ENCODE results near the gene TCAIM. TPM values are rescaled to one million over a fixed set of nuclear protein-coding genes. Genes with fewer than 3 reads are reported as not detected.

TCAIM gene
- total RNA-seq, 1 experiment from 2014 or later: 20.2 TPM

DNA sequence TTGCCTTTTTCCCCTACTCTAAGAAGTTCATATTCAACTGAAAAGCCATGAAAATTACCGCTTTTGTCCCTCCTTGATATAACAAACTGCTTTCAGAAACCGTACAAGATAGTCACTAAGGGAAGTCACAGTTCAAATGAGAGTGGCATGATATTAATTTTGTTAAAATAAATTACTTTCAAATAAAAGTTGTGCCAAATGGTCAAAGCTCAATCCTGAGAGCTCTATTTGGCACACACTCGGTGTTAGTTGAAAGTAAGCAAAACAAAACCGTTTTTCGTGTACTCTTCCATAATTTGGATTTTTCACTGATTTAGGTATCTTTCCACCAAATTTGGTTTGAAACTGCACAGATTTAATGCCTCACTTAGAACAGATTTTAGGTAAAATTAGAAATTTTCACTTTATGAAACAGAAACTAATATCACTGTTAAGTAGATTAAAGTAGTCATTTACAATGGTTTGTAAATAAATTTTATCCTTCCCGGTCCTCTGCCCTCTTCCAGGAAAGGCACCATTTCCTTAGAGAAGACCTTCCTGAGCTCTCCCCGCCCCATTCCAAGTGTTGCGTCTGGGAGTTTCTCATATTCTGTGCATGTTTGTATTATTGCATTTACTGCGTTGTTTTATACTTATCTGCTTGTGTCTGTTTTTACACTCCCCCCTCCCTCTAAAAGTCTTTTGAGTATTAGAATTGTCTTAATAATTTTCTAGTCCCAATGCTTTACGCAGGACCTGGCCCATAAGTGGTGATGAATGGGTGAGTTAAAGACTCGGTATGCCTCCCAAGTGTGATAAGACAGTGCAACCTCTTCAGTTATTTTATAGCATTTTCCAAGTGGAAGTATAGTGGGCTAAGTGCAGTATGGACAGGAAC lies 853 bp downstream of the TCAIM start:
- H3K4me2 ChIP-seq (ENCODE audit: low read length): peak overlapping the region; percentile 89

DNA sequence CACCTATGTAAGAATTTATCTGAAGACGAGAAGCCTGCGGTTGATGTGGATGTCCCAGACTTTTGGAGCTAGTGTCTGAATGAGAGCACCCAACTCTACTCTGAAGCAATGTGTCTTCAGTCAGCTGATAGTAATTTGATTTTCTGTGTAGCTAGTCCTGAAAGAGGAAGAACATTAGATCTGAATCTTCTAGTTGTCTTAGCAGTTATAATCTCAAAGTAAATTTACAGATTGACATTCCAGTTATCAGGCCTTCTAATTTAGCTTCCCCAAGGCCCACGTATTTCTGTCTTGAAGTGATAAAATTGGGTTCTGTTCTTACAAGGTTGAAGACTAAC lies 1.5 kb downstream of the TCAIM start:
- Histone ChIP-seq H3K4me2 (ENCODE audit: low read length) (peak overlapping the region; percentile 89), H3K4me3 (ENCODE audit: low read length) (peak overlapping the region; percentile 79), H3K79me2 (ENCODE audit: low read length) (peaks cover 22% of the 10 kb centered on the region), H3K9ac (ENCODE audit: low read length) (no peak overlapping the region; the same call in 1 of the 2 replicates), H3K9me3 (ENCODE audit: low read length) (no peaks in the 10 kb centered on the region), H2AFZ (ENCODE audit: low read length) (no peak overlapping the region), H3K4me1 (ENCODE audit: insufficient read depth, low read length) (peaks cover 17% of the 10 kb centered on the region), H3K27ac (ENCODE audit: low read length) (no peak overlapping the region), H3K36me3 (ENCODE audit: low read depth, low read length) (no peaks in the 10 kb centered on the region), H3F3A (ENCODE audit: low read length, unreplicated experiment) (no peaks in the 10 kb centered on the region), H3K27me3 (ENCODE audit: low read length) (no peaks in the 10 kb centered on the region), H3K9me2 (replicated peaks; ENCODE audit: low read length) (no peaks in the 10 kb centered on the region), H4K20me1 (ENCODE audit: low read length) (no peaks in the 10 kb centered on the region)
- no peak for ATAC-seq
- intact Hi-C loops (cut with micrococcal nuclease): no loop called here
- ChIA-PET POLR2A (ENCODE audit: unreplicated experiment) (no interaction called here), CTCF (no interaction called here)
- no TSS peak for BruUV-seq (replicated peaks)
- TF ChIP-seq EZH2 (IDR thresholded peaks at IDR 0.05; ENCODE audit: low read length, unreplicated experiment) (no peak), EZH2phosphoT487 (IDR thresholded peaks at IDR 0.05; ENCODE audit: borderline replicate concordance, low read length) (no peak)
- TF ChIP-seq, protein P1, sequence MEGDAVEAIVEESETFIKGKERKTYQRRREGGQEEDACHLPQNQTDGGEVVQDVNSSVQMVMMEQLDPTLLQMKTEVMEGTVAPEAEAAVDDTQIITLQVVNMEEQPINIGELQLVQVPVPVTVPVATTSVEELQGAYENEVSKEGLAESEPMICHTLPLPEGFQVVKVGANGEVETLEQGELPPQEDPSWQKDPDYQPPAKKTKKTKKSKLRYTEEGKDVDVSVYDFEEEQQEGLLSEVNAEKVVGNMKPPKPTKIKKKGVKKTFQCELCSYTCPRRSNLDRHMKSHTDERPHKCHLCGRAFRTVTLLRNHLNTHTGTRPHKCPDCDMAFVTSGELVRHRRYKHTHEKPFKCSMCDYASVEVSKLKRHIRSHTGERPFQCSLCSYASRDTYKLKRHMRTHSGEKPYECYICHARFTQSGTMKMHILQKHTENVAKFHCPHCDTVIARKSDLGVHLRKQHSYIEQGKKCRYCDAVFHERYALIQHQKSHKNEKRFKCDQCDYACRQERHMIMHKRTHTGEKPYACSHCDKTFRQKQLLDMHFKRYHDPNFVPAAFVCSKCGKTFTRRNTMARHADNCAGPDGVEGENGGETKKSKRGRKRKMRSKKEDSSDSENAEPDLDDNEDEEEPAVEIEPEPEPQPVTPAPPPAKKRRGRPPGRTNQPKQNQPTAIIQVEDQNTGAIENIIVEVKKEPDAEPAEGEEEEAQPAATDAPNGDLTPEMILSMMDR (conservative IDR thresholded peaks at IDR 0.05; ENCODE audit: low read depth, low read length): no peak
- DNase-seq: no peak

More for the DNA sequence above, 853 bp downstream of the TCAIM start:
- Histone ChIP-seq H3K79me2 (ENCODE audit: low read length) (peaks cover 22% of the 10 kb centered on the region), H3K36me3 (ENCODE audit: low read depth, low read length) (no peaks in the 10 kb centered on the region), H3K4me1 (ENCODE audit: insufficient read depth, low read length) (peaks cover 17% of the 10 kb centered on the region), H3K27me3 (ENCODE audit: low read length) (no peaks in the 10 kb centered on the region), H3K27ac (ENCODE audit: low read length) (0 out of 2 replicates have a peak overlapping the region, but pooled peaks have one; percentile 82), H3K9ac (ENCODE audit: low read length) (peak overlapping the region; percentile 92), H3F3A (ENCODE audit: low read length, unreplicated experiment) (no peaks in the 10 kb centered on the region), H3K9me3 (ENCODE audit: low read length) (no peaks in the 10 kb centered on the region), H3K4me3 (ENCODE audit: low read length) (peak overlapping the region; percentile 79), H4K20me1 (ENCODE audit: low read length) (no peaks in the 10 kb centered on the region), H3K9me2 (replicated peaks; ENCODE audit: low read length) (no peaks in the 10 kb centered on the region), H2AFZ (ENCODE audit: low read length) (peak overlapping the region; percentile 92)
- POLR2A ChIA-PET (ENCODE audit: unreplicated experiment): no interaction called here
- CTCF ChIA-PET: no interaction called here
- DNase-seq (no peak), ATAC-seq (no peak)
- TF ChIP-seq, protein P1 (conservative IDR thresholded peaks at IDR 0.05; ENCODE audit: low read depth, low read length): no peak
- no peak for TF ChIP-seq EZH2 (IDR thresholded peaks at IDR 0.05; ENCODE audit: low read length, unreplicated experiment)
- no peak for TF ChIP-seq EZH2phosphoT487 (IDR thresholded peaks at IDR 0.05; ENCODE audit: borderline replicate concordance, low read length)
- no TSS peak for BruUV-seq (replicated peaks)
- intact Hi-C loops (cut with micrococcal nuclease): loop anchor here (5.0 kb wide), 1 partner anchor 138 kb away; the partner anchor contains the start of gene ZNF445

DNA sequence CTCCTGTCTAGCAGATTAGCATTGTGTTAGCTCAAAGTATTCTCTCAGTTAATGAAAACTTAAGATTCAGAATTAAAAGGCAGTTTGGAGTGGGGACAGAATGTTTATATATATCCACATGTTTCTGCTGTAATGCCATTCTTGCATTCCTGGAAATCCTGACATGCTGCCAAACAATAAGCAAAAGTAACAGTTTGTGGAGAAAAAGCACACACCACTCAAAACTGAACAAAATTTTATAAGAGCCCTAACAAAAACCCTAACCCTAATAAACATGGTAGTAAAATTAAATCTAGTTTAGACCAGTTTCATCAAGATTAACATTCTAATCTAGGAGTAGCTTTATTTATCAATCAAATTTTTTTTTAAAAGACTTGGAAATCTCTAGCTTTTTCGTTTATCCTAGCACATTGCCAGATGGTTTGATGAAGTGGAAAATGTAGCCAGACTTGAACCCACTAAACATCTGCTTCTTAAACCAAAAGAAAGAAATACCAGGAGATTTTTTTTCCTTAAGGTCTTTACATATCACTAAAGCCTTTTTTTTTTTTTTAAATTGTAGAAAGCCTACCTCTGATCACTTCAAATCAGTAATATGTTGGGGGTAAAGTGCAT lies 3.7 kb downstream of the TCAIM start:
- POLR2A ChIA-PET (ENCODE audit: unreplicated experiment): no interaction called here
- BruUV-seq (replicated peaks): no TSS peak

More for the DNA sequence above, 3.7 kb downstream of the TCAIM start:
- Histone ChIP-seq H3K4me1 (ENCODE audit: insufficient read depth, low read length) (peaks cover 16% of the 10 kb centered on the region), H3K4me3 (ENCODE audit: low read length) (no peak overlapping the region), H4K20me1 (ENCODE audit: low read length) (no peaks in the 10 kb centered on the region), H3K36me3 (ENCODE audit: low read depth, low read length) (no peaks in the 10 kb centered on the region), H3K27ac (ENCODE audit: low read length) (no peak overlapping the region), H2AFZ (ENCODE audit: low read length) (no peak overlapping the region), H3K4me2 (ENCODE audit: low read length) (no peak overlapping the region), H3F3A (ENCODE audit: low read length, unreplicated experiment) (no peaks in the 10 kb centered on the region), H3K79me2 (ENCODE audit: low read length) (peaks cover 22% of the 10 kb centered on the region), H3K27me3 (ENCODE audit: low read length) (no peaks in the 10 kb centered on the region), H3K9ac (ENCODE audit: low read length) (no peak overlapping the region), H3K9me2 (replicated peaks; ENCODE audit: low read length) (no peaks in the 10 kb centered on the region), H3K9me3 (ENCODE audit: low read length) (no peaks in the 10 kb centered on the region)
- TF ChIP-seq EZH2 (IDR thresholded peaks at IDR 0.05; ENCODE audit: low read length, unreplicated experiment): no peak
- no peak for TF ChIP-seq EZH2phosphoT487 (IDR thresholded peaks at IDR 0.05; ENCODE audit: borderline replicate concordance, low read length)
- TF ChIP-seq, protein P1 (conservative IDR thresholded peaks at IDR 0.05; ENCODE audit: low read depth, low read length): no peak
- DNase-seq (no peak), ATAC-seq (no peak)
- CTCF ChIA-PET: no interaction called here
- intact Hi-C loops (cut with micrococcal nuclease): no loop called here

Measured in PC-3 (cell line).